GM23338 (cell line): ENCODE results near the gene SLC22A17.

Experiments
- EZH2 ChIP-seq: fragments of 200-600 bp; sonication (generic); IDR thresholded peaks from one replicate; pipeline ENCODE4 v1.8.0; 2017; ENCODE audit warnings: antibody characterized with exemption, mild to moderate bottlenecking, low read depth; ENCODE audit not compliant: unreplicated experiment
- POLR2AphosphoS5 ChIP-seq: IDR thresholded peaks from 2 replicates; pipeline ENCODE4 v1.6.1; 2016; ENCODE audit warnings: antibody characterized with exemption, low read depth
- REST ChIP-seq: IDR thresholded peaks from one replicate; pipeline ENCODE4 v1.6.1; 2018; ENCODE audit warnings: antibody characterized with exemption; ENCODE audit not compliant: unreplicated experiment
- TF ChIP-seq, protein P1 (sequence below), 2 experiments: fragments of 200-600 bp in 1 of 2; sonication (generic) in 1 of 2; conservative IDR thresholded peaks; 2 replicates each; pipeline versions ENCODE4 v1.5.1 to v1.6.1; 2016 to 2017; ENCODE audit warnings: antibody characterized with exemption in 2 of 2, low read depth in 2 of 2, mild to moderate bottlenecking in 2 of 2, moderate library complexity in 1 of 2

- no peak for TF ChIP-seq REST
- TF ChIP-seq, protein P1, sequence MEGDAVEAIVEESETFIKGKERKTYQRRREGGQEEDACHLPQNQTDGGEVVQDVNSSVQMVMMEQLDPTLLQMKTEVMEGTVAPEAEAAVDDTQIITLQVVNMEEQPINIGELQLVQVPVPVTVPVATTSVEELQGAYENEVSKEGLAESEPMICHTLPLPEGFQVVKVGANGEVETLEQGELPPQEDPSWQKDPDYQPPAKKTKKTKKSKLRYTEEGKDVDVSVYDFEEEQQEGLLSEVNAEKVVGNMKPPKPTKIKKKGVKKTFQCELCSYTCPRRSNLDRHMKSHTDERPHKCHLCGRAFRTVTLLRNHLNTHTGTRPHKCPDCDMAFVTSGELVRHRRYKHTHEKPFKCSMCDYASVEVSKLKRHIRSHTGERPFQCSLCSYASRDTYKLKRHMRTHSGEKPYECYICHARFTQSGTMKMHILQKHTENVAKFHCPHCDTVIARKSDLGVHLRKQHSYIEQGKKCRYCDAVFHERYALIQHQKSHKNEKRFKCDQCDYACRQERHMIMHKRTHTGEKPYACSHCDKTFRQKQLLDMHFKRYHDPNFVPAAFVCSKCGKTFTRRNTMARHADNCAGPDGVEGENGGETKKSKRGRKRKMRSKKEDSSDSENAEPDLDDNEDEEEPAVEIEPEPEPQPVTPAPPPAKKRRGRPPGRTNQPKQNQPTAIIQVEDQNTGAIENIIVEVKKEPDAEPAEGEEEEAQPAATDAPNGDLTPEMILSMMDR (conservative IDR thresholded peaks at IDR 0.05; ENCODE audit: low read depth in 2 of 2) = peak; percentile 95 to 98
- TF ChIP-seq POLR2AphosphoS5 = no peak
- no peak for TF ChIP-seq EZH2
Observed at GRCh38 chr14:23379366-23380196, 26.9 kb upstream of the SLC22A17 start.
